NCI-H510A treated with DMSO at 0.1 percent for 48 hours (cell line): Measurements from ENCODE around the gene UQCR10.

Experiments used
- DNase-seq: peaks from one replicate; lab custom pipeline; 2025; lab: John Stamatoyannopoulos, UW

Gene UQCR10

DNA sequence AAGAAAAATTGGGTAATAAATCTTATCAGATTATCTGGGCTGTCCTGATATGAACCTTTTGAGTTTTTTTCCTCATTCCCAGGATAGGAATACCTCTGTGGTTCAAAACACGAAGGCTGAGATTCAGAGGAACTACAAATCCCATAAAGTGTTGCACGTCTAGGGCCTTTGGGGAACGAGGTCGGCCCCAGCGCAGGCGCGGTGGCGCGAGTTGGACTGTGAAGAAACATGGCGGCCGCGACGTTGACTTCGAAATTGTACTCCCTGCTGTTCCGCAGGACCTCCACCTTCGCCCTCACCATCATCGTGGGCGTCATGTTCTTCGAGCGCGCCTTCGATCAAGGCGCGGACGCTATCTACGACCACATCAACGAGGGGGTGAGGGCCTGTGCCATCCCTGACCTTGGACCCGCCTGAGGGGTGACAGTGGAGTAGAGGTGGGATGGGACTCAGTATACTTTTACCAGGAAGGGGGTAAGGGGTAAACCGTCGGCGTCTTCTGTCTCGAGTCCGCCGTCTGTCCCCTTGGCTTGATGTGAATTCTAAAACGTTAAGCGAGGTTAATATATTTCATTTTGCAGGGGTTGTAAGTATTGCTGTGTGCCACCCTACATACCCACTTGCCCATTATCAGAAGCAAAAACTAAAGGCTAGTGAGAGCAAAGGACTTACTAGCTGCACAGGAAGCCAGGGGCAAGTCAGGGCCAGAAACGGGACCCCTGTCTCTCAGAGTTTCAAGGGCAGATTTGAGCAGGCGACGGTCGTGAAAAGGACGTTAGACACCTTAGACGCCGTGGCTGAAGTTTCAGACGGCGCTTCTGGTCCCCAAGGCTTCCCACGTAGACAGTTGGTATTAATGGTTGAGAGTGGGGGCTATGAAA, at the start of gene UQCR10:
UQCR10 (plus strand) TSS at position 199 of the 881 bp plus-strand sequence; CDS start at position 229, 30 bp downstream.
- peak; percentile 88 for DNase-seq

- DNase-seq = peak; percentile 23
Measured at GRCh38 chr22:29717789-29718188, 49.4 kb upstream of the UQCR10 start.

GRCh38 chr22:29718949-29719898, 47.9 kb upstream of the UQCR10 start:
- no peak for DNase-seq

GRCh38 chr22:29719899-29720645, 47.1 kb upstream of the UQCR10 start, which contains the start of gene CABP7:
CABP7 (plus strand) TSS chr22:29720003; CDS start chr22:29720425, 422 bp downstream.
- no peak for DNase-seq

GRCh38 chr22:29720811-29721323, 46.3 kb upstream of the UQCR10 start:
- no peak for DNase-seq

- DNase-seq = no peak
Measured at GRCh38 chr22:29722151-29722550, 45.0 kb upstream of the UQCR10 start.

DNA sequence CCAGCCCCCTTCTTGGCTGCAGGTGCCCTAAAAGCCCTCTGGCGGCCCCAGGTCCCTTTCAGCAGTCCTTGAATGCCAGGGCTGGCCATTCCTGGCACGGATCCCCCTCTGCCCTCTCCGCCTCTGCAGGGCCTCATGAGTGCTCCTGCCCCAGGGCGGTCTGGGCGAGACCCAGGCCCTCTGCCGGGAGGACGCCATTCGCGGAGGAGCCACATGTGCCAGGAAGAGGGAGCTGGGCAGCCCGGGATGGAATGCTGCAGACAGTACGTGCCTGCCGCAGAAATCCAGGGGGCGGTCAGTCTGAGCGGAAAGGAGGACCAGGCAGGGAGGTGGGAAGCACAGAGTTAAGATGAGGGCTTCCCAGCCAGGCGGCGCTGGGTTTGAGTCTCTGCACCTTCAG, 44.6 kb upstream of the UQCR10 start:
- no peak for DNase-seq

DNA sequence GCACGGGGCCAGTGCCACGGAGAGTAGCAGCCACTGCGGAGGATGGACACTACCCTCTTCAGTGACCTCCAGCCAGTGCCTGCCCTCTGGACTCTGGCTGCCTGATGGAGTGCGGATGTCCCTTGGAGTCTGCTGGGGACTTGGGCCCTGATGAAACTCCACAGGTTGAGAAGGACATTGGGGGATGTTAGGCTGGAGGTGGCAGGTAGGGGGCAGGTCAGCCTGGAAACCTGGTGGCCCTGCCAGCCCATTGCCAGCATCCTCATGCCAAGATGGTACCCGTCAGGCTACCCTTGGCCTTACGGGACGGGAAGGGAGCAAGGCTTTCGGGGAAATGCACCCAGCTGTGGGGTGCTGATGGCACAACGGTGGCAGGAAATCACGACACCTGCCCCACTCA, 43.4 kb upstream of the UQCR10 start:
- DNase-seq = no peak

GRCh38 chr22:29724843-29725242, 42.3 kb upstream of the UQCR10 start:
- DNase-seq = no peak

- DNase-seq = no peak
Measured at GRCh38 chr22:29726106-29726505, 41.1 kb upstream of the UQCR10 start.

DNA sequence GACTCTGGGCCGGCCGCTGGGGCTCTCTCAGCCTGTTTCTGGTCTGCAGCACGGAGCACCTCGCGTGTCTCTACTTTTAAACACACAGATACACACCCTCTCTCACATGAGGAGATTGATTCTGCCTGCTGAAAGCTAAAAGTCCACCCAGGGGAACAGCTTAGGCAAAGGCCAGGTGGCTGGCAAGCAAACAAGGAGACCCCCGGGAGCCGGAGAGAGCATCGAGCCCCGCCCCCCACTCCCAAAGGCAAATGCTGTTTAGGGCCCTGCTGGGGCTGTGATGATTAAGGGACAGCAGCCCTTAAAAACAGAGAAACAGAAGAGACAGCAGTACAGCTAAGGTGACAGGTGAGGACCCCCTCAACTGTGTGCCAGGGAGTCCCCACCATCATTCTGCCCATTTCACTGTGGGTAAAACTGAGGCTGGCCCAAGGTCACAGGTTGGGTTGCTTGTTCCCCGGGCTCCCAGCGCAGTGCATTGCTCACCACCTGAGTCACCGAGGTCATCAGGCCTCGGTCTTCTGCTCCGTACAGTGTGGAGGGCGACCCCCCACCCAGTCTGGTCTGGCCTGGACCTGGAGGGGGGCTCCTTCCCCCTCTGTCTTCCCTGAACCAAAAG, 40.5 kb upstream of the UQCR10 start:
- DNase-seq = no peak

DNA sequence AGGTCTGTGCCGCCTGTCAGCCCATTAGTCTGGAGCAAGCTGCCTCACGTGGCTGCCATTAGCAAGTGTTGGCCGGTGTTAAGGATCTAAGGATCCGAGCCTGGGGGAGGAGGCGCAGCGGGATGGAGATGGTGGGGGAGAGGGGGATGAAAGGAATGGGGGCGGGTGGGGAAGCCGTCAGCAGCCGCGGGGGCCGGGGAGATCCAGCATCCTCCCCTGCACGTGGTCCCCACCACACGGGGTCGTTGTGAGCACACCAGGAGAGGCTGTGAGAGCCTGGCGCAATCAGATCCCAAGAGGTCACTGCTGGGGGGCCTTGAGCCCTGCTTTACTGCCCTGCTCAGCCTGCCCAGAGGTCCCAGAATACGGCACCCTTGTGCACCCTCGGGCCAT, 40.0 kb upstream of the UQCR10 start:
- no peak for DNase-seq

- no peak for DNase-seq
Measured at GRCh38 chr22:29729161-29729560, 38.0 kb upstream of the UQCR10 start.

DNA sequence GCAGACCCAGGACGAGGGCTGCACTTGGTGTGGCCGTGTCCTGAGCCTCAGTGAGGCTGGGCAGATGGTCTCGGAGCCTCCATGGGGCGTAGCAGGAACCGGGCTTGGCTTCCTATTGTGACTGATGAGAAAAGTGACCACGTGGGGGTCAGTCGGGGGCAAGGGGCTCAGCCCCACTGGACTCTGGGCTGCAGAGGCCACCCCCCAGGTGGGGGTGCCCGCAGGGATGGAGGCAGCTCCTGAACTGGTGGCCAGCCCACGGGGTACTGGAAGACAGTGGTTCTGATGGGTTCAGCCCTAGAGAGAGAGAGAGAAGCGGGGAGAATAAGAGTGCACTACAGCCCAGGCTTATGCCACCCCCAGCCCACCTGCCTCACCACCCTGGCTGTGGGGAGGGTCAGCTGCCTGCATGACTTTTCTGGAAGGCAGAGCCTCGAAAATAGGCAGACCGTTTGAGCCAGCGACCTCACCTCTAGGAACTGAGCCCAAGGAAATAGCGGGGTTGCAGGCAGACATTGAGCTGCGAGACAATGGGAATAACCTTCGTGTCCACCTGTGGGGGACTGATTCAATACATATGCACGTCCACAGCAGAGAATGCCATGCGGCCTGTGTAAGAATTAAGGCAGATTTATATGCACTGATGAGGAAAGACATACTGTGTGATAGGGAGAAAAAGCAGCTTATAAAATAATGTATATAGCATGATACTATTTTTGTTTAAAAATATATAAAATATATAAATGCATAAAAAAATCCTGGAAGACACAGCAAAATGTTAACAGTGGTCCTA, 35.9 kb upstream of the UQCR10 start:
- no peak for DNase-seq

DNA sequence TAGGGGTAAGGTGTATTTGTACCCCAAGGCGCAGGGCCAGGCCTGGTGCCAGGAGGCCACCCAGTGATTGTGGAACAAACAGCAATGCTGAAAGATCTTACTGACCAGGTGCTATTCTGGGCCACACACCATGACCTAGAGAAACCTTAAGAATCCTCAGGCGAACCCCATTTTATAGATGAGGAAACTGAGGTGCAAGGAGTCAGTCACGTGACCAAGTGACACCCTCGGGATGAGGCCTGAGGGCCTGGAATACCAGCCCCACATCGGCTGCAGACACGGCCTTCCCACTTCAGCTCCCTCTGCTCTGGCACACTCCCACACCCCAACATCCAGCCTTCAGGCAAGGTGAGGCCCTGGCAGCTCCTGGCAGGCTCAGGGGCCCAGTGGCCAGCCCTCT, 34.3 kb upstream of the UQCR10 start:
- DNase-seq = no peak

- peak; percentile 73 for DNase-seq
Measured at GRCh38 chr22:29733362-29734201, 33.6 kb upstream of the UQCR10 start.

GRCh38 chr22:29734406-29734805, 32.8 kb upstream of the UQCR10 start:
- no peak for DNase-seq

DNA sequence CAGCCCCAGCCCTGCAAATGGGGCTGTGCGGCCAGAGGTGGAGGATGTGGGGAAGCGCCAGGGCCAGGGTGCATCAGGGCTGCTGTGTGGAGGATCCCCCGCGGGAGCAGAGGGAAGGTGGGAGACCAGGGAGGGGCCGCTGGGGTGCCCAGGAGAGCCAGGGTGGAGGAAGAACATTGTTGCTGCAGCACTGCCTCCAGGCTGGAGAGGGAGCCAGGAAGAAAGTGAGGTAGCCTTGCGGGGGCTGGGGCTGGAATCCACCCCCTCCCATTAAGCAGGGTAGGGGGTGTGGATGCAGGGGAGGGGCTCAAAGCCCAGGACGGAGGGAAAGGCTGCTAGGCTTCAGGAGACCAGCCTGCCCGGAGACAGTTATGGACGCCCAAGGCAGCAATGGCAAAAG, 32.3 kb upstream of the UQCR10 start:
- no peak for DNase-seq

GRCh38 chr22:29735416-29735815, 31.8 kb upstream of the UQCR10 start:
- no peak for DNase-seq
